GOT3 (cell line): ENCODE results near the gene MYBPC2.

ENCODE experiments used
- DNase-seq: peaks from one replicate; lab custom pipeline; 2025; ENCODE audit warnings: mixed read lengths; lab: John Stamatoyannopoulos, UW

Gene MYBPC2

GRCh38 chr19:50410109-50410508, 22.6 kb upstream of the MYBPC2 start:
- no peak for DNase-seq

GRCh38 chr19:50412419-50412818, 20.3 kb upstream of the MYBPC2 start:
- DNase-seq, result no peak

DNA sequence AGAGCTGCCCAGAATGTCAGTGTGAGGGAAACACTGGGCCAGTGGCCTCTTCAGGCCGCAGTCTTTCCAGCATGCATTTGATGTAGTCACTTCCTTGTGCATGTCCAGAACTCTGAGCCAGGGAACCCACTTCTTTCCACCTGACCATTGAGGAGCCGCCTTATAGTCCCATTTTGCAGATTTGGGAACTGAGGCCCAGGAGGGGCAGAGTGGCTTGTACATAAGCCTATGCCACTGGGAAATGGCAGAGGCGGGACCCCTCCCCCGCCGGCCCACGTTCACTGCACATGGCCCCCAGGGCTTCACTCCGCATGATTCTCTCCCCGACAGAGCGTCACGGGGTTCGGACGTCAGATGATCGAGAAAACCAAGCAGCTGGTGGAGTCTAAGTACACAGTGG, 19.6 kb upstream of the MYBPC2 start:
- no peak for DNase-seq

DNA sequence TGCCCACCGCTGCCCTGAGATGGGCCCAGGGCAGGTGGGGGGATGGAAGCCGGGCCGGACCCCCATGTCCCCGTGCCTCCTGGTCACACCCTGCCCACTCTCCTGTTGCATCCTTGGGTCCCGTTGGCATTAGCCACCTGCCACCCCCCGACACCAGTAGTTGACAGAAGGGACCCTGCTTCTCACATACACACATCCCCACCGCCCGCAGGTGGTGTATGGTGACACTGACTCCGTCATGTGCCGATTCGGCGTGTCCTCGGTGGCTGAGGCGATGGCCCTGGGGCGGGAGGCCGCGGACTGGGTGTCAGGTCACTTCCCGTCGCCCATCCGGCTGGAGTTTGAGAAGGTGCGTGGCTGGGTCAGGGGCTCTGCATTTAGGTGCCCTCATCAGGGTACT, 19.2 kb upstream of the MYBPC2 start:
- DNase-seq, result no peak

DNA sequence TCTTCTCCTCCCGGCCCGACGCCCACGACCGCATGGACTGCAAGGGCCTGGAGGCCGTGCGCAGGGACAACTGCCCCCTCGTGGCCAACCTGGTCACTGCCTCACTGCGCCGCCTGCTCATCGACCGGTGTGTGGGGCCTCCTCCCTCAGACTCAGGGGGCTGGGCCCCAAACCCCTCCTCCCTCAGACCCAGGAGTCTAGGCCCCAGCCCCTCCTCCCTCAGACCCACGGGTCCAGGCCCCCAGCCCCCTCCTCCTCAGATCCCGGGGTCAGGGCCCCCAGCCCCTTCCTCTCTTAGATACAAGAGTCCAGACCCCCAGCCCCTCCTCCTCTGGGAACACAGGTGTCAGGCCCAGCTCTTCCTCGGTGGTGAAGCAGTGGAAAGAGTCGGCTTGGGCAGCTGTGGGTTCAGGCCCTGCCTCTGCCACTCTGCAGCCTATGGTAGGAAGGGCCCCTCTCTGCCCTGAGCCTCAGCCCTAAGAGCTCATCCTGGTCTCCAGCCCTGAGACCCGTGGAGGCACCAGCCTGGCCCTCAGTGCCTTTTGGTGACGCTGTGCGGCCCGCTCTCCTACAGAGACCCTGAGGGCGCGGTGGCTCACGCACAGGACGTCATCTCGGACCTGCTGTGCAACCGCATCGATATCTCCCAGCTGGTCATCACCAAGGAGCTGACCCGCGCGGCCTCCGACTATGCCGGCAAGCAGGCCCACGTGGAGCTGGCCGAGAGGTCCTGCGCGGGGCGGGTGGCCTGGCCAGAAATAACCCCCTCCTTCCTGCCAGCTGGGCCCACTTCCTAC, 17.6 kb upstream of the MYBPC2 start:
- DNase-seq, result no peak

DNA sequence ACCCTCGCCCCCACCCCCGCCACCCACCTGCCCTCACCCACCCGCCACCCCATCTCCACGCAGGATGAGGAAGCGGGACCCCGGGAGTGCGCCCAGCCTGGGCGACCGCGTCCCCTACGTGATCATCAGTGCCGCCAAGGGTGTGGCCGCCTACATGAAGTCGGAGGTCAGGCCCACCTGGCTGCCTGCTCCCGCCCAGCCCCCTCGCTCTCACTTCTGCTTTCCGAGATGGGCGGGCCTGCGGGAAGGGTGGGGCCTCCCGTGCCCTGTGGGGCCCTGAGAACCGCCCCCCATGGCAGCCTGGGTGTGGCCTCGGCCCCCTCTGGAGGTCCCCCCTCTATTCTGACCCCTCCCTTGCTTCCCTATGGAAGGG, 17.0 kb upstream of the MYBPC2 start:
- DNase-seq, result no peak

DNA sequence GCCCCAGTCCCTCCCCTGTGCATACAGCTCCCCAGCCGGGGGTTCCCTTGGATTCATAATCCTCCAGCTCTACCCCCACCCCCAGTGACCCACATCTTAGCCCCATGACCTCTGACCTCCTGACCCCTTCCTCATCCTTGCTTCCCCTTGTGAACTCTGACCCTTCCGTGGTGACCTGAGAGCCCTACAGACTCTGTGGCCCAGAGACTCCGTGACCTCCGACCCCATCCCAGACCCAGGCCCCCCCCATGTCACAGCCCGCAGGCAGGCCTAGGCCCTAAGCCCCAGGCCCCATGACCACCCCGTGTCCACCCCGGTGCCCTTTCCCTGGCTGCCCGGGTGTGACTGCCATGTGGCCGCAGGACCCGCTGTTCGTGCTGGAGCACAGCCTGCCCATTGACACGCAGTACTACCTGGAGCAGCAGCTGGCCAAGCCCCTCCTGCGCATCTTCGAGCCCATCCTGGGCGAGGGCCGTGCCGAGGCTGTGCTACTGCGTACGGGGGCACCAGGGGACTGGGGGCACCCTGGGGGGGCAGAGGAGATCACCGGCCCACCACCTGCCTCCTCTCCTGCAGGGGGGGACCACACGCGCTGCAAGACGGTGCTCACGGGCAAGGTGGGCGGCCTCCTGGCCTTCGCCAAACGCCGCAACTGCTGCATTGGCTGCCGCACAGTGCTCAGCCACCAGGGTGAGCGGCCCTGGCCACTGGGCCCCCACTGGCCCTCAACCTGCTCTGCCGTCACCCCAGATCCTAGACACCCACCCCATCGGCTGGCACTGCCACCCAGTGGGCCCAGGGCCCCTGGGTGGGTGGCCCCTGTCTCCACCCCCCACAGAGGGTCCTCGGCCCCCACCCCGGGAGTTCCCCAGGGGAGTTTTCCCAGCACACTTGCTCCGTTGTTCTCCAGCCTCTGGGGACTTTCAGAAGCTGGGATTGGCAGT, 16.4 kb upstream of the MYBPC2 start:
- DNase-seq, result no peak

- no peak for DNase-seq
Observed at GRCh38 chr19:50417111-50418081, 15.3 kb upstream of the MYBPC2 start.

GRCh38 chr19:50418176-50419021, 14.3 kb upstream of the MYBPC2 start, which contains the start of gene SPIB:
SPIB (plus strand) TSS chr19:50418938; CDS start chr19:50418963, 25 bp downstream.
- no peak for DNase-seq

DNA sequence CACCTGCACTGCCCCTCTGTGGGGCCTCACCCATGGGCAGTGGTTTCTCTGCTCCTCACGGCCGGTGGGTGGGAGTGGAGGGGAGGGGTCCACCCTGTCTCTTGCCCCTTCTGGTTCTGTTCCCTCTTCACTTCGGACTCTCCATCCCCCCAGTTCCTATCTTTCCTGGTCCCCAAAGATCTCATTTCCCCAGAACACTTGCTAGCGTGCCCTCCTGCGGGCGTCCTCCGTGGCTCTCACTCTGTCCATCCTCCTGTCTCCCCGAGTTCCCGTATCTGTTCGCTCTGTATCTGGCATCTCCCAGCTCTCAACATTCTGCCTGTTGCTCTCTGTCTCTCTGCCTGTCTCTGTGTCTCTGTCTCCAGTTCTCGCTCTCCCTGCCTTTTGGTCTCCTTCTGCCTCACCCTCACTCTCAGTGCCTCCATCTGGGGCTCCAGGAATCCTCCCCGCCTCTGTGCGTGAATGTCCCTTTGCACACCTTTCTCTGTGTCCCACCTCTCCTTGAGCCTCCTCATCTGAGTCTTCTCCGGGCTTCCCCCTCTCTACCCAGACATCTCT, 13.6 kb upstream of the MYBPC2 start:
- no peak for DNase-seq

DNA sequence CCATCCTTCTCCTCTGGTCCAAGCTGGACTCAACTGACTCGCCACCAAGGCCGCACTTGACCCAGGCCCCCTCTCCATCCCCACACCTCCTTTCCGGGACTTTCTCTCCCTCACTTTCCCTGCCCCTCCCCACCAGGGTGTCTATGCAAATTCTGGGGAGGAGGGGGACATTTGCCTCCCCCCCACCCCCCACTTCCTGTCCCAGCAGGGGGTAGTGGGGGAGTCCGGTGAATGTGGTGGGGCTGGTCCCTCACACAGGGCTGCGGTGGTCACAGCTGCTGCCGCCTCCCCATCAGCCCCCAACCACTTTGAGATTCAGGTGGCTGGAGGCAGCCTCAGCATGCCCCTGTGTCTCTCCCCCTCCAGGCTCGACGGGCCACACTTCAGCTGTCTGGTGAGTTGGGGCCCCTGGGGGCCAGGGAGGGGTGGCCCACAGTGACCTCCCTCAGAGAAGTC, 13.1 kb upstream of the MYBPC2 start:
- DNase-seq, result no peak

GRCh38 chr19:50420127-50420526, 12.6 kb upstream of the MYBPC2 start:
- no peak for DNase-seq

GRCh38 chr19:50420808-50421207, 11.9 kb upstream of the MYBPC2 start:
- DNase-seq, result no peak

GRCh38 chr19:50422397-50423278, 10.1 kb upstream of the MYBPC2 start:
- DNase-seq, result no peak

DNA sequence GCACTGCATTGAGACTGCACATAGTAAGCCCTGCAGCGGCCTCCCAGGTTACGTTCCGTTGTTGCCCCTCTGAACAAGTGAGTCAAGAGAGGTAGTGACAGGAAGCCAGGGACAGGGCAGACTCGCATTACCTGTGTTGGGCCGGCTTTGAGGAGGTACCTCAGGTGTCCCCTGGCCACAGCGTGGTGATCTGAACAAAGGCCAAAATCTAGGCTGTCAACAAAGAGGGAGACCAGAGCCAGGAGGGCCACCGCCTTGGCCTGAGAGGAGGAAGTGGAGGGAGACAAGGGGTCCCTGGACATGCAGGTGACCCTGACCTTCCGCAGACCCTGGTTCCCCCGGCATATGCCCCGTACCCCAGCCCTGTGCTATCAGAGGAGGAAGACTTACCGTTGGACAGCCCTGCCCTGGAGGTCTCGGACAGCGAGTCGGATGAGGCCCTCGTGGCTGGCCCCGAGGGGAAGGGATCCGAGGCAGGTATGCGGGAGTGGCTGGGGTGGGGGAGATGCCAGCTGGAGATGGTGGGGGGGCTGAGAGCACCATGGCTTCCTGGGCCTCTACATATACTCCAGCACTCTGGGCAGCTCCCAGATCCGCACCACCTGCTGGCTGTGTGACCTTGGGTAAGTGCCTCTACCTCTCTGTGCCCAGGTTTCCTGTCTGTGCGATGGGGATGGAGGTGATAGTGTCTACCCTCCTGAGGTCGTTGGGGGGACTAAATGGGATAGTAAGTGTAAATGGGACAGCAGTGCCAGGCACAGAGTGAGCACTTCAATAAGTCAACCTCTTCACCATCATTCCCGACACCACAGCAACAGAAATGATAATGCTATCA, 9.2 kb upstream of the MYBPC2 start:
- DNase-seq, result no peak

DNA sequence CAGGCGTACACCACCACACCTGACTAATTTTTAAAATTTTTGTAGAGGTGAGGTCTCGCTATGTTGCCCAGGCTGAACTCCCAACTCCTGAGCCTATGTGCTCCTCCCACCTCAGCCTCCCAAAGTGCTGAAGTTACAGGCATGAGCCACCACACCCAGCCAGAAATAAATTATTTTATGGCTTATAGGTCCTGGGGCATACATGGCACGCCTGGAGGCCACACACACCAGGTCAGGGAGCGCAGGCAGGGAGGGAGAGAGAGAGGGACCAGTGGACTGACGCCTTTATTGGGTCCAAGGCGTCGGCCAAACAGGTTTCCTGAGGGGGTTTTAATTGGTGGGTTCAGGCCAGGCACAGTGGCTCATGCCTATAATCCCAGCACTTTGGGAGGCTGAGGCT, 7.1 kb upstream of the MYBPC2 start:
- DNase-seq, result no peak

DNA sequence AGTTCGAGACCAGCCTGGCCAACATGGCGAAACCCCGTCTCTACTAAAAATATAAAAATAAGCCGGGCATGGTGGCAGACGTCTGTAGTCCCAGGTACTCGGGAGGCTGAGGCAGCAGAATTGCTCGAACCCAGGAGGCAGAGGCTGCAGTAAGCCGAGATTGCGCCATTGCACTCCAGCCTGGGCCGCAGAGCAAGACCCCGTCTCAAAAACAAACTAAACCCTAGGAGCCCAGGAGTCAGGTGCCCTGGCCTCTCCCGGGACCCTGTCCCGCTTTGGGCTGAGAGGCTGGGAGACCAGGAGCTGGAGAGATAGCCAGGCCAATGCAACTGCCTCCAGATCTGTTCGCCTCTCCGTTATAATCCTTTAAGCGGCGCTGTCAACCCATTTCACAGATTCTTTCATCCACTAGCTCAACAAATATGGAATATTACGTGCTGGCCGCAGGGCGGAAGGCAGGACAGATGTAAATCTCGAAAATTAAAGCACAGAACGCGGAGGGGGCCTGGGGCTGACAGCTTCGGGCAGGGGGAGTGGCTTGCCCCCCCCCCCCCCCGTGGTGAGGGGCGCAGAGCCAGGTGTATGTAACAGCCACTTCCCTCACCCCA, 5.3 kb upstream of the MYBPC2 start:
- DNase-seq, result no peak

DNA sequence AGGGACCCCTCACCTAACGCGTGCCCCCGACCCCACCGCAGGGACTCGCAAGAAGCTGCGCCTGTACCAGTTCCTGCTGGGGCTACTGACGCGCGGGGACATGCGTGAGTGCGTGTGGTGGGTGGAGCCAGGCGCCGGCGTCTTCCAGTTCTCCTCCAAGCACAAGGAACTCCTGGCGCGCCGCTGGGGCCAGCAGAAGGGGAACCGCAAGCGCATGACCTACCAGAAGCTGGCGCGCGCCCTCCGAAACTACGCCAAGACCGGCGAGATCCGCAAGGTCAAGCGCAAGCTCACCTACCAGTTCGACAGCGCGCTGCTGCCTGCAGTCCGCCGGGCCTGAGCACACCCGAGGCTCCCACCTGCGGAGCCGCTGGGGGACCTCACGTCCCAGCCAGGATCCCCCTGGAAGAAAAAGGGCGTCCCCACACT, 4.7 kb upstream of the MYBPC2 start:
- DNase-seq, result no peak
